NCI-H128 (cell line): ENCODE data around the gene VOPP1.

Source experiments
- DNase-seq: peaks from one replicate; lab custom pipeline; 2025; ENCODE audit not compliant: unreplicated experiment; lab: John Stamatoyannopoulos, UW

The VOPP1 gene

GRCh38 chr7:55556031-55556430 lies 16.3 kb downstream of the VOPP1 start:
- DNase-seq: no peak

- no peak for DNase-seq
These were observed 17.1 kb downstream of the VOPP1 start for GRCh38 chr7:55555160-55555559.

GRCh38 chr7:55554038-55554437 lies 18.3 kb downstream of the VOPP1 start:
- no peak for DNase-seq

GRCh38 chr7:55553024-55553345 lies 19.3 kb downstream of the VOPP1 start:
- no peak for DNase-seq

- DNase-seq: no peak
These were observed 19.8 kb downstream of the VOPP1 start for GRCh38 chr7:55552320-55553023.

GRCh38 chr7:55550841-55551537 lies 21.3 kb downstream of the VOPP1 start:
- no peak for DNase-seq

GRCh38 chr7:55550010-55550663 lies 22.2 kb downstream of the VOPP1 start:
- DNase-seq: no peak

GRCh38 chr7:55549457-55549856 lies 22.8 kb downstream of the VOPP1 start:
- DNase-seq: no peak

- no peak for DNase-seq
These were observed 24.0 kb downstream of the VOPP1 start for GRCh38 chr7:55548295-55548731.

- DNase-seq: no peak
These were observed 25.5 kb downstream of the VOPP1 start for GRCh38 chr7:55546814-55547213.

- no peak for DNase-seq
These were observed 26.8 kb downstream of the VOPP1 start for GRCh38 chr7:55545496-55545895.

GRCh38 chr7:55540226-55540858 lies 32.0 kb downstream of the VOPP1 start:
- no peak for DNase-seq

- no peak for DNase-seq
These were observed 32.9 kb downstream of the VOPP1 start for GRCh38 chr7:55539380-55539779.

- no peak for DNase-seq
These were observed 33.8 kb downstream of the VOPP1 start for GRCh38 chr7:55538538-55538937.

- DNase-seq: no peak
These were observed 34.8 kb downstream of the VOPP1 start for GRCh38 chr7:55537458-55537990.

- DNase-seq: no peak
These were observed 35.5 kb downstream of the VOPP1 start for GRCh38 chr7:55536619-55537457.

GRCh38 chr7:55535617-55536016 lies 36.7 kb downstream of the VOPP1 start:
- DNase-seq: no peak

- DNase-seq: no peak
These were observed 37.2 kb downstream of the VOPP1 start for GRCh38 chr7:55534916-55535590.

- DNase-seq: no peak
These were observed 37.9 kb downstream of the VOPP1 start for GRCh38 chr7:55534262-55534915.

- DNase-seq: no peak
These were observed 38.6 kb downstream of the VOPP1 start for GRCh38 chr7:55533729-55534080.
